Epithelial cell of proximal tubule (primary cell): ENCODE data around the gene ITK. TPM values are rescaled to one million over a fixed set of nuclear protein-coding genes. Genes with fewer than 3 reads are reported as not detected.
"Not testable (repeated sequence)": the region's sequence is repeated elsewhere in the genome, so short reads cannot be mapped to it uniquely, and the experiment has no call there.

ENCODE experiments used
- DNase-seq: peaks from one replicate; pipeline ENCODE4 v3.0.0-alpha.2; 2011; ENCODE audit warnings: low read depth
- H3K4me3 ChIP-seq: 2 replicates; pipeline ENCODE4 v1.5.1; 2011; ENCODE audit warnings: low read depth, mild to moderate bottlenecking, low read length
- CTCF ChIP-seq: conservative IDR thresholded peaks from 2 replicates; pipeline ENCODE4 v1.5.1; 2012; ENCODE audit warnings: low read depth, mild to moderate bottlenecking, low read length
- total RNA-seq: library from RNA; depleted of rRNA; stranded (reverse); fragments of >200 nt; gene quantifications from 2 replicates; pipeline ENCODE4 v1.2.3, GENCODE V29; 2015

ITK gene
- total RNA-seq, 1 donor from 2014 or later = not detected

GRCh38 chr5:157225469-157226422, 45.1 kb downstream of the ITK start:
- DNase-seq = no peak

GRCh38 chr5:157230610-157231009, 50.0 kb downstream of the ITK start:
- no peak overlapping the region for H3K4me3 ChIP-seq
- no peak for TF ChIP-seq CTCF
- no peak for DNase-seq

More at GRCh38 chr5:157225469-157226422, 45.1 kb downstream of the ITK start:
- no peak overlapping the region for H3K4me3 ChIP-seq
- no peak for TF ChIP-seq CTCF

GRCh38 chr5:157232706-157233105, 52.1 kb downstream of the ITK start:
- TF ChIP-seq CTCF = no peak
- DNase-seq = no peak
- no peak overlapping the region for H3K4me3 ChIP-seq

GRCh38 chr5:157233515-157233914, 52.9 kb downstream of the ITK start:
- no peak overlapping the region for H3K4me3 ChIP-seq
- DNase-seq = no peak
- no peak for TF ChIP-seq CTCF

- no peak for DNase-seq
- TF ChIP-seq CTCF = no peak
- no peak overlapping the region for H3K4me3 ChIP-seq
Observed at GRCh38 chr5:157236423-157236822, 55.8 kb downstream of the ITK start.

- no peak for DNase-seq
- no peak overlapping the region for H3K4me3 ChIP-seq
- no peak for TF ChIP-seq CTCF
Observed at GRCh38 chr5:157241483-157241882, 60.8 kb downstream of the ITK start.

GRCh38 chr5:157244704-157245103, 64.1 kb downstream of the ITK start:
- not testable (repeated sequence) for DNase-seq, H3K4me3 ChIP-seq
